ENCODE measurements around the gene NSG2. TPM values are rescaled to one million over a fixed set of nuclear protein-coding genes. Genes with fewer than 3 reads are reported as not detected.

The NSG2 gene
- total RNA-seq, 1 donor from 2014 or later: 3.1 TPM

- DNase-seq: no peak
Observed at GRCh38 chr5:174154559-174154958, 109.1 kb downstream of the NSG2 start.

GRCh38 chr5:174155281-174155680 lies 109.8 kb downstream of the NSG2 start:
- DNase-seq: no peak

- DNase-seq: no peak
Observed at GRCh38 chr5:174155706-174156105, 110.2 kb downstream of the NSG2 start.

- DNase-seq: no peak
Observed at GRCh38 chr5:174157048-174157447, 111.5 kb downstream of the NSG2 start.

Other genes with a start within 250 kb of the NSG2 start
- 90.0 TPM for gene CPEB4, start 157.4 kb upstream of the NSG2 start, total RNA-seq
- not detected for gene C5orf47, start 56.5 kb upstream of the NSG2 start, total RNA-seq

Data from tongue (tissue), 2 donors.